WTC11 (cell line): ENCODE measurements around the gene TMEM135. TPM values are rescaled to one million over a fixed set of nuclear protein-coding genes. Genes with fewer than 3 reads are reported as not detected.
"Not testable (repeated sequence)": the region's sequence is repeated elsewhere in the genome, so short reads cannot be mapped to it uniquely, and the experiment has no call there.

Source experiments
- ATAC-seq: fragments of 200-7000 bp; cut with Tn5 transposase; 2 replicates; pipeline ENCODE4 v1.10.0; 2021; ENCODE audit warnings: mild to moderate bottlenecking, moderate library complexity
- CTCF ChIA-PET: fragments of 300-600 bp; sonication (Branson Sonifier 250); formaldehyde crosslinking; loops from one replicate; lab custom pipeline; 2021; ENCODE audit warnings: antibody characterized with exemption; lab: Charles Lee
- POLR2A ChIA-PET: fragments of 350-600 bp; sonication (Branson Sonifier 250); formaldehyde crosslinking; loops from one replicate; lab custom pipeline; 2021; ENCODE audit warnings: antibody characterized with exemption; lab: Charles Lee
- DNase-seq: peaks from one replicate; pipeline ENCODE4 v3.0.0; 2021; ENCODE audit warnings: low spot score
- H3K27ac Mint-ChIP-seq: 2 replicates; pipeline ENCODE4 v1.8.0; 2021; ENCODE audit warnings: mixed read lengths
- H3K27me3 Mint-ChIP-seq: 2 replicates; pipeline ENCODE4 v1.8.0; 2021; ENCODE audit warnings: low read depth, mild to moderate bottlenecking, moderate library complexity, mixed read lengths
- H3K36me3 Mint-ChIP-seq: 2 replicates; pipeline ENCODE4 v1.8.0; 2021; ENCODE audit warnings: mixed read lengths
- H3K4me1 Mint-ChIP-seq: 2 replicates; pipeline ENCODE4 v1.8.0; 2022; ENCODE audit warnings: mixed read lengths
- H3K4me3 Mint-ChIP-seq: 2 replicates; pipeline ENCODE4 v1.8.0; 2021; ENCODE audit warnings: mild to moderate bottlenecking, moderate library complexity, mixed read lengths
- H3K9me3 Mint-ChIP-seq: 2 replicates; pipeline ENCODE4 v1.8.0; 2021; ENCODE audit warnings: mixed read lengths
- IRF2 ChIP-seq: sonication (generic); formaldehyde crosslinking; IDR thresholded peaks from 2 replicates; pipeline ENCODE4 v1.8.0; 2022; ENCODE audit warnings: low read depth, missing genetic modification reagents, borderline replicate concordance
- MXD4 ChIP-seq: fragments of 250-450 bp; sonication (Bioruptor Pico); IDR thresholded peaks from 2 replicates; pipeline ENCODE4 v1.8.0; 2021; ENCODE audit warnings: mild to moderate bottlenecking, moderate library complexity, borderline replicate concordance
- NFATC4 ChIP-seq: fragments of 250-450 bp; sonication (Bioruptor Pico); IDR thresholded peaks from 2 replicates; pipeline ENCODE4 v1.9.0; 2021; ENCODE audit warnings: mild to moderate bottlenecking
- NR3C1 ChIP-seq: sonication (generic); formaldehyde crosslinking; conservative IDR thresholded peaks from 2 replicates; pipeline ENCODE4 v1.8.1; 2023; ENCODE audit warnings: low read depth, mild to moderate bottlenecking, missing genetic modification reagents
- SMAD3 ChIP-seq: sonication (generic); formaldehyde crosslinking; IDR thresholded peaks from 2 replicates; pipeline ENCODE4 v1.8.0; 2022; ENCODE audit warnings: missing genetic modification reagents, mild to moderate bottlenecking, borderline replicate concordance
- SP1 ChIP-seq: sonication (generic); formaldehyde crosslinking; conservative IDR thresholded peaks from 2 replicates; pipeline ENCODE4 v1.8.1; 2022; ENCODE audit warnings: missing genetic modification reagents
- ZNF317 ChIP-seq: sonication (generic); formaldehyde crosslinking; IDR thresholded peaks from 2 replicates; pipeline ENCODE4 v1.8.1; 2023; ENCODE audit warnings: low read depth, mild to moderate bottlenecking, moderate library complexity, missing genetic modification reagents, borderline replicate concordance
- total RNA-seq: library from RNA; stranded (reverse); gene quantifications from 3 replicates; pipeline ENCODE4 v1.2.3, GENCODE V29; 2021
- TF ChIP-seq, protein P1 (sequence below): fragments of 250-450 bp; sonication (Bioruptor Pico); IDR thresholded peaks from 2 replicates; pipeline ENCODE4 v1.9.0; 2021; ENCODE audit warnings: mild to moderate bottlenecking
- TF ChIP-seq, protein P2 (sequence below): fragments of 250-450 bp; sonication (Bioruptor Pico); IDR thresholded peaks from 2 replicates; pipeline ENCODE4 v2.1.2; 2022; ENCODE audit warnings: mild to moderate bottlenecking, moderate library complexity
- TF ChIP-seq, protein P3 (sequence below): sonication (generic); formaldehyde crosslinking; IDR thresholded peaks from 2 replicates; pipeline ENCODE4 v1.8.0; 2023; ENCODE audit warnings: mild to moderate bottlenecking, missing genetic modification reagents
- TF ChIP-seq, protein P4 (sequence below): sonication (generic); formaldehyde crosslinking; IDR thresholded peaks from 2 replicates; pipeline ENCODE4 v1.8.1; 2023; ENCODE audit warnings: mild to moderate bottlenecking, moderate library complexity, missing genetic modification reagents
- TF ChIP-seq, protein P5 (sequence below): sonication (generic); formaldehyde crosslinking; IDR thresholded peaks from 2 replicates; pipeline ENCODE4 v1.8.1; 2023; ENCODE audit warnings: mild to moderate bottlenecking, missing genetic modification reagents, moderate library complexity
- TF ChIP-seq, protein P6 (sequence below): sonication (generic); formaldehyde crosslinking; IDR thresholded peaks from 2 replicates; pipeline ENCODE4 v1.8.1; 2023; ENCODE audit warnings: mild to moderate bottlenecking, missing genetic modification reagents, borderline replicate concordance

TMEM135 gene
- total RNA-seq, 1 experiment from 2014 or later: 35.8 TPM

DNA sequence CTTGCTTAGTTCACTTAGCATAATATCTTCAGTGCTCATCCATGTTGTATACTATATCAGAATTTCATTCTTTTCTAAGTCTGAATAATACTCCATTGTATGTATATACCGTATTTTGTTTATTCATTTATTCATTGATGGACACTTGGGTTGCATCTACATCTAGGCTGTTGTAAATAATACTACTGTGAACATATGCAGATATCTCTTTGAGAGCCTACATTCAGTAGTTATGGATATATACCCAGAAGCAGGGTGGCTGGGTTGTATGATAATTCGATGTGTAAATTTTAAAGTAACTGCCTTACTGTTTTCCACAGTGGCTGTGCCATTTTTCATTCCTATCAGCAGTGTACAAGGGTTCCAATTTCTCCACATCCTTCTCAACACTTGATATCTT, 116.5 kb downstream of the TMEM135 start (continued):
- TF ChIP-seq, protein P1, sequence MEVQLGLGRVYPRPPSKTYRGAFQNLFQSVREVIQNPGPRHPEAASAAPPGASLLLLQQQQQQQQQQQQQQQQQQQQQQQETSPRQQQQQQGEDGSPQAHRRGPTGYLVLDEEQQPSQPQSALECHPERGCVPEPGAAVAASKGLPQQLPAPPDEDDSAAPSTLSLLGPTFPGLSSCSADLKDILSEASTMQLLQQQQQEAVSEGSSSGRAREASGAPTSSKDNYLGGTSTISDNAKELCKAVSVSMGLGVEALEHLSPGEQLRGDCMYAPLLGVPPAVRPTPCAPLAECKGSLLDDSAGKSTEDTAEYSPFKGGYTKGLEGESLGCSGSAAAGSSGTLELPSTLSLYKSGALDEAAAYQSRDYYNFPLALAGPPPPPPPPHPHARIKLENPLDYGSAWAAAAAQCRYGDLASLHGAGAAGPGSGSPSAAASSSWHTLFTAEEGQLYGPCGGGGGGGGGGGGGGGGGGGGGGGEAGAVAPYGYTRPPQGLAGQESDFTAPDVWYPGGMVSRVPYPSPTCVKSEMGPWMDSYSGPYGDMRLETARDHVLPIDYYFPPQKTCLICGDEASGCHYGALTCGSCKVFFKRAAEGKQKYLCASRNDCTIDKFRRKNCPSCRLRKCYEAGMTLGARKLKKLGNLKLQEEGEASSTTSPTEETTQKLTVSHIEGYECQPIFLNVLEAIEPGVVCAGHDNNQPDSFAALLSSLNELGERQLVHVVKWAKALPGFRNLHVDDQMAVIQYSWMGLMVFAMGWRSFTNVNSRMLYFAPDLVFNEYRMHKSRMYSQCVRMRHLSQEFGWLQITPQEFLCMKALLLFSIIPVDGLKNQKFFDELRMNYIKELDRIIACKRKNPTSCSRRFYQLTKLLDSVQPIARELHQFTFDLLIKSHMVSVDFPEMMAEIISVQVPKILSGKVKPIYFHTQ (CRISPR knock-in tag): no peak
- no peak for TF ChIP-seq SMAD3 (CRISPR knock-in tag)
- TF ChIP-seq, all 79 proteins: peak for 0

DNA sequence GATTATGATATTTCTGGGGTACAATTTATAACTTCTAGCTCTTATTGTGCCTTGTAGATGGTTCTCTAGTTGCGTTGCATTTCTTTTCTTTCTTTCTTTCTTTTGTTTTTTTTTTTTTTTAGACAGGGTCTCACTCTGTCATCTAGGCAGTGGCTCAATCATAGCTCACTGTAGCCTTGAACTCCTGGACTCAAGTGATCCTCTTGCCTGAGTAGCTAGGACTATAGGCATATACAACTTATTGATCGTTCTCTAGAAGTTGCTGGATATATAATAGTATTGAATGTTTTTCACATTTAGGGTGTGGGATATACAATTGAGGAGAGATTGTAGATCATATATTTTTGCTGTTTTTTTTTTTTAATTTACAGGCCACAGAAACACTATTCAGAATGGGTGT, 119.2 kb downstream of the TMEM135 start:
- ChIA-PET POLR2A (no interaction called here), CTCF (no interaction called here)
- H3K4me3 Mint-ChIP-seq: no peak overlapping the region
- ATAC-seq (no peak), DNase-seq (no peak)
- no peak overlapping the region for H3K27ac Mint-ChIP-seq
- H3K36me3 Mint-ChIP-seq: no peaks in the 10 kb centered on the region
- H3K4me1 Mint-ChIP-seq: peaks cover 15% of the 10 kb centered on the region
- no peaks in the 10 kb centered on the region for H3K27me3 Mint-ChIP-seq
- TF ChIP-seq NR3C1 (CRISPR knock-in tag) (no peak), IRF2 (CRISPR knock-in tag) (no peak), ZNF317 (CRISPR knock-in tag) (no peak), NFATC4 (CRISPR knock-in tag) (no peak), MXD4 (CRISPR knock-in tag) (no peak)
- TF ChIP-seq, protein P2, sequence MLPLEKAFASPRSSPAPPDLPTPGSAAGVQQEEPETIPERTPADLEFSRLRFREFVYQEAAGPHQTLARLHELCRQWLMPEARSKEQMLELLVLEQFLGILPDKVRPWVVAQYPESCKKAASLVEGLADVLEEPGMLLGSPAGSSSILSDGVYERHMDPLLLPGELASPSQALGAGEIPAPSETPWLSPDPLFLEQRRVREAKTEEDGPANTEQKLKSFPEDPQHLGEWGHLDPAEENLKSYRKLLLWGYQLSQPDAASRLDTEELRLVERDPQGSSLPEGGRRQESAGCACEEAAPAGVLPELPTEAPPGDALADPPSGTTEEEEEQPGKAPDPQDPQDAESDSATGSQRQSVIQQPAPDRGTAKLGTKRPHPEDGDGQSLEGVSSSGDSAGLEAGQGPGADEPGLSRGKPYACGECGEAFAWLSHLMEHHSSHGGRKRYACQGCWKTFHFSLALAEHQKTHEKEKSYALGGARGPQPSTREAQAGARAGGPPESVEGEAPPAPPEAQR (CRISPR knock-in tag): no peak
- H3K9me3 Mint-ChIP-seq: no peaks in the 10 kb centered on the region

DNA sequence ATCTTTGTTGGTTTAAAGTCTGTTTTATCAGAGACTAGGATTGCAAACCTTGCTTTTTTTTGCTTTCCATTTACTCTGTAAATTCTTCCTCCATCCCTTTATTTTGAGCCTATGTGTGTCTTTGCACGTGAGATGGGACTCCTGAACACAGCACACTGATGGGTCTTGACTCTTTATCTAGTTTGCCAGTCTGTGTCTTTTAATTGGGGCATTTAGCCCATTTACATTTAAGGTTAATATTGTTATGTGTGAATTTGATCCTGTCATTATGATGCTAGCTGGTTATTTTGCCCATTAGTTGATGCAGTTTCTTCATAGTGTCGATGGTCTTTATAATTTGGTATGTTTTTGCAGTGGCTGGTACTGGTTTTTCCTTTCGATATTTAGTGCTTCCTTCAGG, 131.3 kb downstream of the TMEM135 start:
- ATAC-seq, H3K27ac Mint-ChIP-seq, POLR2A ChIA-PET, H3K27me3 Mint-ChIP-seq, CTCF ChIA-PET, DNase-seq, H3K4me3 Mint-ChIP-seq, H3K4me1 Mint-ChIP-seq: not testable (repeated sequence)
- H3K9me3 Mint-ChIP-seq: peaks cover 43% of the 10 kb centered on the region
- peaks cover 28% of the 10 kb centered on the region for H3K36me3 Mint-ChIP-seq

DNA sequence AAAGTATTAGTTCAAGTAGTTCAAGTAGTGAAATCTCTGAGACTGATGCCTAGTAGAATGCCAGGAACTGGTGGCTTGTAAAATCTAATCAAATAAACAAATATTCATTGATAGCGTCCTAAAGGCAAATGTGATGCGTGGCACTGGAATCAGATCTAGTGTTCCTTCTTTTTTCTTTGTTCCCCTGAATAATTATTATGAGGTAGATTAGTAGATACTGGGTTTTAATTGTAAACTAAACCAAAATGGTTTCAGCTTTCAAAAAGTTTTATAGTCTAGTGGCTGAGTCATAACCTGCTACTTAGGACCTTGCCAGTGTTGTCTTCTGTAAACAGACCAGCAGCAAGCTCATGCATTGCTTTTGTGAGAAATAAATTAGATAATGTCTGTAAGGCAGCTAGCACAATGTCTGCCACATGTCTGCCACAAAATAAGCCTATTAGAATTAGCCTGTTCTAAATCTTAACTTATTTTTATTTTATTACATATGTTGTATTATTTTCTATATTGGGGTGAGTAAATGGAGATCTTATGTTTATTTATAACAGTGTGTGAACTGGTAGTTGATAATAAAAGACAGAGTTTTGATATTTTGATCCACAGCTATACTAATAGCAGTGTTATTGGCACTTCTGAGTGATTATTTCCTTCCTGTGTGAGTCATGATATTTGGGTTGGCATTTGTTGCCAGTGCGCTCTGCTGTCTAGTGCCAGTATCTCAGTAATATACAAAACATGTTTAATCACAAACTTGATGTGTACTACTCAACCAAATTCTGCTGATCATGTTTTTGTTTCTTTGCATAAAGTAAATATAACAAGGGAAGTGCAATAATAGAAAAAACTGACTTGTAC, 135.7 kb downstream of the TMEM135 start:
- ChIA-PET CTCF (no interaction called here), POLR2A (no interaction called here)
- H3K4me1 Mint-ChIP-seq: peaks cover 21% of the 10 kb centered on the region
- peaks cover 32% of the 10 kb centered on the region for H3K9me3 Mint-ChIP-seq
- H3K36me3 Mint-ChIP-seq: peaks cover 26% of the 10 kb centered on the region
- DNase-seq (no peak), ATAC-seq (no peak)
- H3K27ac Mint-ChIP-seq: no peak overlapping the region
- H3K27me3 Mint-ChIP-seq: no peaks in the 10 kb centered on the region
- no peak overlapping the region for H3K4me3 Mint-ChIP-seq
- TF ChIP-seq, protein P3, sequence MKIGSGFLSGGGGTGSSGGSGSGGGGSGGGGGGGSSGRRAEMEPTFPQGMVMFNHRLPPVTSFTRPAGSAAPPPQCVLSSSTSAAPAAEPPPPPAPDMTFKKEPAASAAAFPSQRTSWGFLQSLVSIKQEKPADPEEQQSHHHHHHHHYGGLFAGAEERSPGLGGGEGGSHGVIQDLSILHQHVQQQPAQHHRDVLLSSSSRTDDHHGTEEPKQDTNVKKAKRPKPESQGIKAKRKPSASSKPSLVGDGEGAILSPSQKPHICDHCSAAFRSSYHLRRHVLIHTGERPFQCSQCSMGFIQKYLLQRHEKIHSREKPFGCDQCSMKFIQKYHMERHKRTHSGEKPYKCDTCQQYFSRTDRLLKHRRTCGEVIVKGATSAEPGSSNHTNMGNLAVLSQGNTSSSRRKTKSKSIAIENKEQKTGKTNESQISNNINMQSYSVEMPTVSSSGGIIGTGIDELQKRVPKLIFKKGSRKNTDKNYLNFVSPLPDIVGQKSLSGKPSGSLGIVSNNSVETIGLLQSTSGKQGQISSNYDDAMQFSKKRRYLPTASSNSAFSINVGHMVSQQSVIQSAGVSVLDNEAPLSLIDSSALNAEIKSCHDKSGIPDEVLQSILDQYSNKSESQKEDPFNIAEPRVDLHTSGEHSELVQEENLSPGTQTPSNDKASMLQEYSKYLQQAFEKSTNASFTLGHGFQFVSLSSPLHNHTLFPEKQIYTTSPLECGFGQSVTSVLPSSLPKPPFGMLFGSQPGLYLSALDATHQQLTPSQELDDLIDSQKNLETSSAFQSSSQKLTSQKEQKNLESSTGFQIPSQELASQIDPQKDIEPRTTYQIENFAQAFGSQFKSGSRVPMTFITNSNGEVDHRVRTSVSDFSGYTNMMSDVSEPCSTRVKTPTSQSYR (CRISPR knock-in tag): no peak
- TF ChIP-seq, protein P4, sequence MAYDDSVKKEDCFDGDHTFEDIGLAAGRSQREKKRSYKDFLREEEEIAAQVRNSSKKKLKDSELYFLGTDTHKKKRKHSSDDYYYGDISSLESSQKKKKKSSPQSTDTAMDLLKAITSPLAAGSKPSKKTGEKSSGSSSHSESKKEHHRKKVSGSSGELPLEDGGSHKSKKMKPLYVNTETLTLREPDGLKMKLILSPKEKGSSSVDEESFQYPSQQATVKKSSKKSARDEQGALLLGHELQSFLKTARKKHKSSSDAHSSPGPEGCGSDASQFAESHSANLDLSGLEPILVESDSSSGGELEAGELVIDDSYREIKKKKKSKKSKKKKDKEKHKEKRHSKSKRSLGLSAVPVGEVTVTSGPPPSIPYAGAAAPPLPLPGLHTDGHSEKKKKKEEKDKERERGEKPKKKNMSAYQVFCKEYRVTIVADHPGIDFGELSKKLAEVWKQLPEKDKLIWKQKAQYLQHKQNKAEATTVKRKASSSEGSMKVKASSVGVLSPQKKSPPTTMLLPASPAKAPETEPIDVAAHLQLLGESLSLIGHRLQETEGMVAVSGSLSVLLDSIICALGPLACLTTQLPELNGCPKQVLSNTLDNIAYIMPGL (CRISPR knock-in tag): no peak
- TF ChIP-seq, protein P5, sequence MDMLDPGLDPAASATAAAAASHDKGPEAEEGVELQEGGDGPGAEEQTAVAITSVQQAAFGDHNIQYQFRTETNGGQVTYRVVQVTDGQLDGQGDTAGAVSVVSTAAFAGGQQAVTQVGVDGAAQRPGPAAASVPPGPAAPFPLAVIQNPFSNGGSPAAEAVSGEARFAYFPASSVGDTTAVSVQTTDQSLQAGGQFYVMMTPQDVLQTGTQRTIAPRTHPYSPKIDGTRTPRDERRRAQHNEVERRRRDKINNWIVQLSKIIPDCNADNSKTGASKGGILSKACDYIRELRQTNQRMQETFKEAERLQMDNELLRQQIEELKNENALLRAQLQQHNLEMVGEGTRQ (CRISPR knock-in tag): no peak
- TF ChIP-seq SP1 (CRISPR knock-in tag): no peak
- TF ChIP-seq, protein P6, sequence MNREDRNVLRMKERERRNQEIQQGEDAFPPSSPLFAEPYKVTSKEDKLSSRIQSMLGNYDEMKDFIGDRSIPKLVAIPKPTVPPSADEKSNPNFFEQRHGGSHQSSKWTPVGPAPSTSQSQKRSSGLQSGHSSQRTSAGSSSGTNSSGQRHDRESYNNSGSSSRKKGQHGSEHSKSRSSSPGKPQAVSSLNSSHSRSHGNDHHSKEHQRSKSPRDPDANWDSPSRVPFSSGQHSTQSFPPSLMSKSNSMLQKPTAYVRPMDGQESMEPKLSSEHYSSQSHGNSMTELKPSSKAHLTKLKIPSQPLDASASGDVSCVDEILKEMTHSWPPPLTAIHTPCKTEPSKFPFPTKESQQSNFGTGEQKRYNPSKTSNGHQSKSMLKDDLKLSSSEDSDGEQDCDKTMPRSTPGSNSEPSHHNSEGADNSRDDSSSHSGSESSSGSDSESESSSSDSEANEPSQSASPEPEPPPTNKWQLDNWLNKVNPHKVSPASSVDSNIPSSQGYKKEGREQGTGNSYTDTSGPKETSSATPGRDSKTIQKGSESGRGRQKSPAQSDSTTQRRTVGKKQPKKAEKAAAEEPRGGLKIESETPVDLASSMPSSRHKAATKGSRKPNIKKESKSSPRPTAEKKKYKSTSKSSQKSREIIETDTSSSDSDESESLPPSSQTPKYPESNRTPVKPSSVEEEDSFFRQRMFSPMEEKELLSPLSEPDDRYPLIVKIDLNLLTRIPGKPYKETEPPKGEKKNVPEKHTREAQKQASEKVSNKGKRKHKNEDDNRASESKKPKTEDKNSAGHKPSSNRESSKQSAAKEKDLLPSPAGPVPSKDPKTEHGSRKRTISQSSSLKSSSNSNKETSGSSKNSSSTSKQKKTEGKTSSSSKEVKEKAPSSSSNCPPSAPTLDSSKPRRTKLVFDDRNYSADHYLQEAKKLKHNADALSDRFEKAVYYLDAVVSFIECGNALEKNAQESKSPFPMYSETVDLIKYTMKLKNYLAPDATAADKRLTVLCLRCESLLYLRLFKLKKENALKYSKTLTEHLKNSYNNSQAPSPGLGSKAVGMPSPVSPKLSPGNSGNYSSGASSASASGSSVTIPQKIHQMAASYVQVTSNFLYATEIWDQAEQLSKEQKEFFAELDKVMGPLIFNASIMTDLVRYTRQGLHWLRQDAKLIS (CRISPR knock-in tag): no peak
